HG03066 (cell line): ENCODE results near the gene EIF2B5.
A peak's percentile ranks its signal among the peaks of the same experiment; 100 is the strongest.
"Not testable (repeated sequence)": the region's sequence is repeated elsewhere in the genome, so short reads cannot be mapped to it uniquely, and the experiment has no call there.

Source experiments
- ATAC-seq: cut with Tn5 transposase; IDR thresholded peaks from one replicate; pipeline ENCODE4 v1.9.1; 2021; ENCODE audit warnings: low read depth; ENCODE audit not compliant: unreplicated experiment

Gene EIF2B5

GRCh38 chr3:184135149-184135910 lies at the start of gene EIF2B5:
Gene EIF2B5, plus strand, starts transcription at chr3:184135358. Its CDS starts 28 bp downstream, at chr3:184135386.
- ATAC-seq = peak; percentile 88

- ATAC-seq = no peak
Observed at GRCh38 chr3:184085389-184085852, 49.7 kb upstream of the EIF2B5 start.

GRCh38 chr3:184092199-184092598 lies 43.0 kb upstream of the EIF2B5 start:
- ATAC-seq = no peak

- no peak for ATAC-seq
Observed at GRCh38 chr3:184096811-184097383, 38.3 kb upstream of the EIF2B5 start, which contains the start of gene HTR3E. Gene HTR3E, plus strand, starts transcription at chr3:184097064. Its CDS starts 466 bp downstream, at chr3:184097530.

GRCh38 chr3:184097556-184097955 lies 37.6 kb upstream of the EIF2B5 start:
- no peak for ATAC-seq

- ATAC-seq = no peak
Observed at GRCh38 chr3:184099806-184100686, 35.1 kb upstream of the EIF2B5 start.

- no peak for ATAC-seq
Observed at GRCh38 chr3:184110316-184110725, 24.8 kb upstream of the EIF2B5 start.

- no peak for ATAC-seq
Observed at GRCh38 chr3:184116017-184116416, 19.1 kb upstream of the EIF2B5 start.

GRCh38 chr3:184117636-184118035 lies 17.5 kb upstream of the EIF2B5 start:
- ATAC-seq = no peak

GRCh38 chr3:184121031-184121430 lies 14.1 kb upstream of the EIF2B5 start:
- ATAC-seq = not testable (repeated sequence)

GRCh38 chr3:184126006-184126405 lies 9.2 kb upstream of the EIF2B5 start:
- no peak for ATAC-seq

GRCh38 chr3:184129012-184129411 lies 6.1 kb upstream of the EIF2B5 start:
- no peak for ATAC-seq

- no peak for ATAC-seq
Observed at GRCh38 chr3:184132945-184133344, 2.2 kb upstream of the EIF2B5 start.

- no peak for ATAC-seq
Observed at GRCh38 chr3:184133840-184134745, 1.1 kb upstream of the EIF2B5 start.

GRCh38 chr3:184134746-184135148 lies 411 bp upstream of the EIF2B5 start:
- ATAC-seq = peak; percentile 11

GRCh38 chr3:184135911-184136260 lies 728 bp downstream of the EIF2B5 start:
- no peak for ATAC-seq

- ATAC-seq = no peak
Observed at GRCh38 chr3:184140436-184140835, 5.3 kb downstream of the EIF2B5 start.

GRCh38 chr3:184142199-184142598 lies 7.0 kb downstream of the EIF2B5 start:
- no peak for ATAC-seq

GRCh38 chr3:184143327-184143726 lies 8.2 kb downstream of the EIF2B5 start:
- ATAC-seq = no peak

GRCh38 chr3:184144505-184144904 lies 9.3 kb downstream of the EIF2B5 start:
- no peak for ATAC-seq
